Uterus (tissue), 4 donors: ENCODE results near the gene MEGF9. TPM values are rescaled to one million over a fixed set of nuclear protein-coding genes. Genes with fewer than 3 reads are reported as not detected.

Source experiments
- DNase-seq, 2 donors: peaks; one replicate each; pipeline ENCODE4 v3.0.0-alpha.2; 2019 to 2020
- H3K27ac ChIP-seq, 2 donors: fragments of 200-600 bp; sonication (generic); 1 replicate in 1 of 2; 2 replicates in 1 of 2; pipeline ENCODE4 v1.5.1; 2016 to 2018
- H3K27me3 ChIP-seq, 2 donors: fragments of 200-600 bp; sonication (generic); one replicate each; pipeline ENCODE4 v1.5.1; 2018 to 2019; ENCODE audit warnings: control low read depth in 1 of 2
- H3K36me3 ChIP-seq, 2 donors: fragments of 200-600 bp; sonication (generic); one replicate each; pipeline ENCODE4 v1.5.1; 2019; ENCODE audit warnings: control low read depth in 1 of 2
- H3K4me1 ChIP-seq, 2 donors: fragments of 200-600 bp; sonication (generic); one replicate each; pipeline ENCODE4 v1.5.1; 2018 to 2019; ENCODE audit warnings: control low read depth in 1 of 2
- H3K4me3 ChIP-seq, 2 donors: fragments of 200-600 bp; sonication (generic); 1 replicate in 1 of 2; 2 replicates in 1 of 2; pipeline ENCODE4 v1.5.1; 2018 to 2019; ENCODE audit warnings: mild to moderate bottlenecking in 1 of 2
- H3K9me3 ChIP-seq, 2 donors: fragments of 200-600 bp; sonication (generic); one replicate each; pipeline ENCODE4 v1.5.1; 2019; ENCODE audit warnings: control low read depth in 1 of 2
- CTCF ChIP-seq, 4 experiments: fragments of 200-600 bp in 2 of 4; fragments of 450-650 bp in 2 of 4; sonication (generic) in 2 of 4; IDR thresholded peaks; one replicate each; pipeline ENCODE4 v1.5.1; 2016 to 2019; ENCODE audit warnings: antibody characterized with exemption in 4 of 4, mild to moderate bottlenecking in 2 of 4, moderate library complexity in 1 of 4
- POLR2A ChIP-seq, 2 donors: fragments of 450-650 bp; IDR thresholded peaks; one replicate each; pipeline ENCODE4 v1.6.1; 2016; ENCODE audit warnings: antibody characterized with exemption in 2 of 2, mild to moderate bottlenecking in 1 of 2, moderate library complexity in 1 of 2
- intact Hi-C: fragments of 100-400 bp; cut with DNase I; formaldehyde crosslinking; loops from one replicate; pipeline ENCODE4 v1.15.1; 2023; ENCODE audit warnings: low total_unique reads
- total RNA-seq, 4 donors: library from RNA; depleted of rRNA in 3 of 4; stranded (reverse); fragments of >200 nt in 3 of 4; gene quantifications; one replicate each; pipeline versions ENCODE4 v1.1.0 to v1.2.4, GENCODE V29; 2014 to 2023
- donor health status: DM: yes; HTN: yes; CAD: no.

The MEGF9 gene
- total RNA-seq, 4 donors from 2014 or later, result 6.1 to 16.2 (median 13.1) TPM

- Histone ChIP-seq H3K4me1 (no peaks in the 10 kb centered on the region), H3K36me3 (no peaks in the 10 kb centered on the region), H3K27ac (no peak overlapping the region), H3K4me3 (no peak overlapping the region), H3K9me3 (no peaks in the 10 kb centered on the region), H3K27me3 (no peaks in the 10 kb centered on the region)
- no peak for DNase-seq
- TF ChIP-seq CTCF (IDR thresholded peaks at IDR 0.05), result no peak
- no peak for TF ChIP-seq POLR2A (IDR thresholded peaks at IDR 0.05)
- intact Hi-C loops, result no loop called here
These were observed 16.8 kb downstream of the MEGF9 start for GRCh38 chr9:120697448-120697847.

- Histone ChIP-seq H3K27ac (no peak overlapping the region), H3K36me3 (no peaks in the 10 kb centered on the region), H3K4me3 (no peak overlapping the region), H3K27me3 (no peaks in the 10 kb centered on the region), H3K9me3 (no peaks in the 10 kb centered on the region), H3K4me1 (no peaks in the 10 kb centered on the region)
- TF ChIP-seq POLR2A (IDR thresholded peaks at IDR 0.05) (no peak), CTCF (IDR thresholded peaks at IDR 0.05) (no peak)
- intact Hi-C loops, result no loop called here
- DNase-seq, result no peak
These were observed 17.6 kb downstream of the MEGF9 start for GRCh38 chr9:120696551-120697230.

GRCh38 chr9:120694559-120694958, 19.7 kb downstream of the MEGF9 start:
- Histone ChIP-seq H3K4me3 (no peak overlapping the region), H3K4me1 (no peaks in the 10 kb centered on the region), H3K9me3 (no peaks in the 10 kb centered on the region), H3K27ac (no peak overlapping the region), H3K27me3 (no peaks in the 10 kb centered on the region), H3K36me3 (no peaks in the 10 kb centered on the region)
- intact Hi-C loops, result no loop called here
- TF ChIP-seq POLR2A (IDR thresholded peaks at IDR 0.05), result no peak
- TF ChIP-seq CTCF (IDR thresholded peaks at IDR 0.05), result no peak
- DNase-seq, result no peak

- Histone ChIP-seq H3K27me3 (no peaks in the 10 kb centered on the region), H3K4me1 (no peaks in the 10 kb centered on the region)
- intact Hi-C loops, result no loop called here
These were observed 20.6 kb downstream of the MEGF9 start for GRCh38 chr9:120693700-120694008.

More at GRCh38 chr9:120693700-120694008, 20.6 kb downstream of the MEGF9 start:
- no peak overlapping the region for H3K27ac ChIP-seq
- H3K9me3 ChIP-seq, result no peaks in the 10 kb centered on the region
- H3K4me3 ChIP-seq, result no peak overlapping the region
- no peak for TF ChIP-seq POLR2A (IDR thresholded peaks at IDR 0.05)
- no peak for TF ChIP-seq CTCF (IDR thresholded peaks at IDR 0.05)
- H3K36me3 ChIP-seq, result no peaks in the 10 kb centered on the region
- DNase-seq, result no peak
